Endothelial cell of umbilical vein (primary cell): ENCODE measurements around the gene LAMB4. TPM values are rescaled to one million over a fixed set of nuclear protein-coding genes. Genes with fewer than 3 reads are reported as not detected.

Experiments used
- BruUV-seq: library from RNA; stranded (reverse); fragments of 400-500 nt; replicated peaks from 2 replicates; lab custom pipeline; 2021; lab: Mats Ljungman, UMichigan
- CTCF ChIA-PET: fragments of 300-600, 350-600 bp; sonication (Branson Sonifier 250); formaldehyde crosslinking; loops from one replicate; lab custom pipeline; 2021; ENCODE audit warnings: antibody characterized with exemption, inconsistent platforms; lab: Charles Lee
- POLR2A ChIA-PET: fragments of 300-600, 350-600 bp; sonication (Branson Sonifier 250); formaldehyde crosslinking; loops from one replicate; lab custom pipeline; 2021; ENCODE audit warnings: antibody characterized with exemption, inconsistent platforms; lab: Charles Lee
- DNase-seq: peaks from one replicate; pipeline ENCODE4 v3.0.0-alpha.2; 2011; ENCODE audit warnings: low read depth, low spot score
- FAIRE-seq: peaks from 2 replicates; lab custom pipeline; 2011; peaks lifted over from hg19 to GRCh38; lab: Jason Lieb, UNC
- H2AFZ ChIP-seq: 2 replicates; pipeline ENCODE4 v1.6.0; 2012; ENCODE audit warnings: low read depth, low read length, control low read depth, inconsistent platforms
- H3K27ac ChIP-seq: 2 replicates; pipeline ENCODE4 v1.5.1; 2011; ENCODE audit warnings: low read depth, mild to moderate bottlenecking, control low read depth, low read length, moderate library complexity; ENCODE audit not compliant: insufficient read depth
- H3K27me3 ChIP-seq, 2 experiments: 2 replicates each; pipeline versions ENCODE4 v1.6.0 to v1.6.1; 2011; ENCODE audit warnings: low read length in 2 of 2, mixed read lengths in 1 of 2; ENCODE audit not compliant: control insufficient read depth in 2 of 2, insufficient read depth in 2 of 2
- H3K36me3 ChIP-seq, 2 experiments: 2 replicates in 1 of 2; 3 replicates in 1 of 2; pipeline ENCODE4 v1.5.1; 2011; ENCODE audit warnings: low read length in 2 of 2, mild to moderate bottlenecking in 1 of 2, moderate library complexity in 1 of 2; ENCODE audit not compliant: control insufficient read depth in 2 of 2, insufficient read depth in 2 of 2; ENCODE audit errors: extremely low read depth in 1 of 2
- H3K4me1 ChIP-seq: 3 replicates; pipeline ENCODE4 v1.5.1; 2011; ENCODE audit warnings: mild to moderate bottlenecking, low read length; ENCODE audit not compliant: control insufficient read depth, insufficient read depth; ENCODE audit errors: extremely low read depth
- H3K4me2 ChIP-seq: 2 replicates; pipeline ENCODE4 v1.6.1; 2011; ENCODE audit warnings: low read length, control low read depth, mixed read lengths; ENCODE audit not compliant: insufficient read depth
- H3K4me3 ChIP-seq, 3 experiments: fragments of 200-600 bp in 1 of 3; sonication (generic), shearing (Covaris generic) in 1 of 3; replicated peaks in 1 of 3; 2 replicates each; pipeline ENCODE4 v1.5.1; 2011 to 2016; ENCODE audit warnings: control low read depth in 3 of 3, low read length in 3 of 3, mild to moderate bottlenecking in 2 of 3, inconsistent platforms in 1 of 3, low read depth in 1 of 3, moderate library complexity in 1 of 3; ENCODE audit not compliant: insufficient read depth in 1 of 3
- H3K79me2 ChIP-seq: 2 replicates; pipeline ENCODE4 v1.6.0; 2012; ENCODE audit warnings: low read length, inconsistent platforms; ENCODE audit not compliant: control insufficient read depth, insufficient read depth
- H3K9ac ChIP-seq: replicated peaks from 2 replicates; pipeline ENCODE3; 2011; ENCODE audit warnings: low read length, control low read depth; ENCODE audit not compliant: insufficient read depth; ENCODE audit errors: extremely low read depth
- H3K9me1 ChIP-seq: replicated peaks from 3 replicates; pipeline ENCODE4 v1.6.0; 2011; ENCODE audit warnings: mild to moderate bottlenecking, low read length; ENCODE audit not compliant: control insufficient read depth, insufficient read depth; ENCODE audit errors: extremely low read depth
- H3K9me3 ChIP-seq: replicated peaks from 2 replicates; pipeline ENCODE4 v1.5.1; 2012; ENCODE audit warnings: low read length, inconsistent platforms; ENCODE audit not compliant: control insufficient read depth, insufficient read depth
- H4K20me1 ChIP-seq: replicated peaks from 2 replicates; pipeline ENCODE3; 2011; ENCODE audit warnings: mild to moderate bottlenecking, low read length; ENCODE audit not compliant: control insufficient read depth, insufficient read depth; ENCODE audit errors: extremely low read depth
- EZH2 ChIP-seq: IDR thresholded peaks from 2 replicates; pipeline ENCODE4 v1.6.1; 2012; ENCODE audit warnings: borderline replicate concordance, low read depth, mild to moderate bottlenecking, moderate library complexity, low read length, inconsistent platforms; ENCODE audit not compliant: severe bottlenecking
- FOS ChIP-seq: IDR thresholded peaks from 2 replicates; pipeline ENCODE4 v1.6.1; 2011; ENCODE audit warnings: mild to moderate bottlenecking, low read length, moderate library complexity, borderline replicate concordance; ENCODE audit not compliant: insufficient read depth
- GATA2 ChIP-seq: IDR thresholded peaks from 2 replicates; pipeline ENCODE4 v1.7.0; 2011; ENCODE audit warnings: low read depth, mild to moderate bottlenecking, moderate library complexity, mixed read lengths, low read length; ENCODE audit not compliant: insufficient read length, insufficient read depth
- JUN ChIP-seq: IDR thresholded peaks from 2 replicates; pipeline ENCODE4 v1.6.1; 2011; ENCODE audit warnings: borderline replicate concordance, low read depth; ENCODE audit not compliant: insufficient read length, insufficient read depth
- MYC ChIP-seq: IDR thresholded peaks from one replicate; pipeline ENCODE4 v1.6.1; 2011; ENCODE audit warnings: mild to moderate bottlenecking, low read depth, low read length
- POLR2A ChIP-seq: IDR thresholded peaks from 2 replicates; pipeline ENCODE4 v1.6.1; 2012; ENCODE audit warnings: low read depth, mild to moderate bottlenecking, control low read depth, low read length
- POLR2AphosphoS5 ChIP-seq: IDR thresholded peaks from 2 replicates; pipeline ENCODE4 v1.6.1; 2012; ENCODE audit warnings: low read depth, mild to moderate bottlenecking, control low read depth, low read length, moderate library complexity; ENCODE audit not compliant: insufficient read depth
- dilution Hi-C: fragments of 300-500 bp; cut with MboI; formaldehyde crosslinking; loops from one replicate; pipeline ENCODE4 v1.15.0; 2019; ENCODE audit warnings: low sequenced_read_pairs; ENCODE audit not compliant: extremely low pct_ligation_motif_present
- intact Hi-C: fragments of 100-400 bp; cut with micrococcal nuclease; formaldehyde crosslinking; loops from one replicate; pipeline ENCODE4 v1.10.0; 2022
- polyA plus RNA-seq, 4 experiments: library from polyadenylated mRNA; depleted of rRNA in 3 of 4; stranded (reverse) in 3 of 4; unstranded in 1 of 4; fragments of >200 nt; gene quantifications; 2 replicates each; pipeline versions ENCODE4 v1.2.1 to v1.2.3, GENCODE V29; 2011 to 2012; ENCODE audit warnings: missing spikeins in 1 of 4
- total RNA-seq: library from RNA; stranded (reverse); gene quantifications from 2 replicates; pipeline ENCODE4 v1.2.3, GENCODE V29; 2021
- TF ChIP-seq, protein P1 (sequence below): IDR thresholded peaks from 2 replicates; pipeline ENCODE4 v1.6.1; 2011; ENCODE audit not compliant: insufficient read depth, insufficient read length
- TF ChIP-seq, protein P2 (sequence below), 2 donors: IDR thresholded peaks; 1 replicate in 1 of 2; 2 replicates in 1 of 2; pipeline ENCODE4 v1.5.1; 2011; ENCODE audit warnings: low read length in 2 of 2, mild to moderate bottlenecking in 2 of 2, moderate library complexity in 2 of 2, control low read depth in 1 of 2, inconsistent platforms in 1 of 2, low read depth in 1 of 2; ENCODE audit not compliant: insufficient read depth in 1 of 2; ENCODE audit errors: extremely low read depth in 1 of 2

The LAMB4 gene
- total and polyA plus RNA-seq, 2 donors (not counting 3 experiments of a cell fraction or from before 2014, with no cell fraction given) = 0.15 to 0.20 TPM

DNA sequence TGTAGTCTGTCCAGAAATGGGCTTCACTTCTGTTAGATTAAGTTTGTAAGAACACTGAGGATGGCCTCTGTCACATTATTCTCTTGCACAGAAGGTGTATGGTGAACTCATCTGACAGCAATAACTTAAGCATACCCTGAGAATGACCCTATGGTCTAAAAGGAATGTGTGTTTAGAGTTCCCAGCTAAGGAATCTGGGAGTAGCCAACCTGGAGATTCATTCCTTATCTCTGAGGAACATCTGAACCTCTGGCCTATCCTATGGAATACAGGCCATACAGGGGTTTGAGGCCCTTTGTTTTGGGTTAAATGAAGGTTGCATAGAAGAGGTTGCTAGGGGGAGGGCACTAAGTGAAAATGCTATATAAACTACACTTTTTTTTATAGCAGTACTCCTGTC, 41.4 kb downstream of the LAMB4 start:
- dilution Hi-C loops (no loop called here), intact Hi-C loops (no loop called here)
- Histone ChIP-seq H3K9me3 (no peaks in the 10 kb centered on the region), H4K20me1 (no peaks in the 10 kb centered on the region), H2AFZ (no peak overlapping the region), H3K27me3 (no peaks in the 10 kb centered on the region), H3K4me3 (no peak overlapping the region), H3K9me1 (no peaks in the 10 kb centered on the region), H3K79me2 (no peaks in the 10 kb centered on the region), H3K4me1 (peaks cover 15% of the 10 kb centered on the region), H3K9ac (no peak overlapping the region), H3K4me2 (no peak overlapping the region), H3K27ac (no peak overlapping the region), H3K36me3 (no peaks in the 10 kb centered on the region)
- POLR2A ChIA-PET = no interaction called here
- no peak for FAIRE-seq
- no TSS peak for BruUV-seq
- DNase-seq = no peak
- CTCF ChIA-PET = interaction anchor here (1.4 kb wide), 1 partner anchor 72 kb away, joined by 5 read pairs; no protein-coding TSS in a partner anchor
- TF ChIP-seq, protein P1, sequence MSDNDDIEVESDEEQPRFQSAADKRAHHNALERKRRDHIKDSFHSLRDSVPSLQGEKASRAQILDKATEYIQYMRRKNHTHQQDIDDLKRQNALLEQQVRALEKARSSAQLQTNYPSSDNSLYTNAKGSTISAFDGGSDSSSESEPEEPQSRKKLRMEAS = no peak
- TF ChIP-seq POLR2A (no peak), FOS (no peak), MYC (no peak), GATA2 (no peak), POLR2AphosphoS5 (no peak), JUN (no peak), EZH2 (no peak)
- TF ChIP-seq, protein P2, sequence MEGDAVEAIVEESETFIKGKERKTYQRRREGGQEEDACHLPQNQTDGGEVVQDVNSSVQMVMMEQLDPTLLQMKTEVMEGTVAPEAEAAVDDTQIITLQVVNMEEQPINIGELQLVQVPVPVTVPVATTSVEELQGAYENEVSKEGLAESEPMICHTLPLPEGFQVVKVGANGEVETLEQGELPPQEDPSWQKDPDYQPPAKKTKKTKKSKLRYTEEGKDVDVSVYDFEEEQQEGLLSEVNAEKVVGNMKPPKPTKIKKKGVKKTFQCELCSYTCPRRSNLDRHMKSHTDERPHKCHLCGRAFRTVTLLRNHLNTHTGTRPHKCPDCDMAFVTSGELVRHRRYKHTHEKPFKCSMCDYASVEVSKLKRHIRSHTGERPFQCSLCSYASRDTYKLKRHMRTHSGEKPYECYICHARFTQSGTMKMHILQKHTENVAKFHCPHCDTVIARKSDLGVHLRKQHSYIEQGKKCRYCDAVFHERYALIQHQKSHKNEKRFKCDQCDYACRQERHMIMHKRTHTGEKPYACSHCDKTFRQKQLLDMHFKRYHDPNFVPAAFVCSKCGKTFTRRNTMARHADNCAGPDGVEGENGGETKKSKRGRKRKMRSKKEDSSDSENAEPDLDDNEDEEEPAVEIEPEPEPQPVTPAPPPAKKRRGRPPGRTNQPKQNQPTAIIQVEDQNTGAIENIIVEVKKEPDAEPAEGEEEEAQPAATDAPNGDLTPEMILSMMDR (IDR thresholded peaks at IDR 0.05; ENCODE audit: extremely low read depth in 1 of 2, insufficient read depth in 1 of 2, low read depth in 1 of 2, low read length in 2 of 2) = no peak
